ENCODE measurements around the gene MAP1B. TPM values are rescaled to one million over a fixed set of nuclear protein-coding genes. Genes with fewer than 3 reads are reported as not detected.

Gene MAP1B
- polyA plus RNA-seq, 1 donor from 2014 or later, result 0.10 TPM

DNA sequence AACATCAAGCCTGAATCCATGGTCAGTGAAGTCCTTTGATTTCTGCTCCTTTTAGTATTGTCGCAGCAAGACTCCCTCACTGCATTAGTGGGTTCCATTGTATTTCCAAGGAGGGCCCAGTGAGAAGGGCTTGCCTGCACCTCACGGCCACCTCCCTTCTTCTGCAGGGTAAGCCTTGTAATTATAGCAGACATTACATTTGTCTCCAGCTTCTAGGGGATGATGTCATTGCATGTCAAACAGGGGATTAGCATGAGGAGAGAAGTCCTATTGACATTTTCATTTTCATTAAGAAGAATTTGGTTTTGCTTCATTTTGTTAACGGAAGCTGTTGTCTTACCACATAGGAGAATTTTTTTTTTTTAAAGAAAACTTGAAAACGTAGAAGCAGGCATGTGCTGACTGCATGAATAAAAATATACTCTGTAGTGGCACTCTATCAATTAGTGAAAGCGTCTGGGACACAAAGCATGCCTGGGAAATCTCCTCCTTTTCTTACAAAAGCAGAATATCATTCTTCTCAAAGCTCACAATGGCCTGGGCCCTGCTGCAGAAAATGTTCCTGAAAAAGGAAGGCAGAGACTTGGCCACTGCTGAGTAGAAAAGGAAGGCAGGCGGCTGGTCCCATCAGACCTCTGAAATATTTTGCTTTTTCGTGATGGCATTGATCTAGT, 27.1 kb downstream of the MAP1B start:
- Mint-ChIP-seq H3K9me3 (peaks cover 0 to 2% (median 0%) of the 10 kb centered on the region in 3 donors), H3K36me3 (no peaks in the 10 kb centered on the region), H3K27ac (no peak overlapping the region), H3K4me1 (peaks cover 0 to 4% (median 2%) of the 10 kb centered on the region in 3 donors), H3K27me3 (peaks cover 4% of the 10 kb centered on the region), H3K4me3 (no peak overlapping the region)

DNA sequence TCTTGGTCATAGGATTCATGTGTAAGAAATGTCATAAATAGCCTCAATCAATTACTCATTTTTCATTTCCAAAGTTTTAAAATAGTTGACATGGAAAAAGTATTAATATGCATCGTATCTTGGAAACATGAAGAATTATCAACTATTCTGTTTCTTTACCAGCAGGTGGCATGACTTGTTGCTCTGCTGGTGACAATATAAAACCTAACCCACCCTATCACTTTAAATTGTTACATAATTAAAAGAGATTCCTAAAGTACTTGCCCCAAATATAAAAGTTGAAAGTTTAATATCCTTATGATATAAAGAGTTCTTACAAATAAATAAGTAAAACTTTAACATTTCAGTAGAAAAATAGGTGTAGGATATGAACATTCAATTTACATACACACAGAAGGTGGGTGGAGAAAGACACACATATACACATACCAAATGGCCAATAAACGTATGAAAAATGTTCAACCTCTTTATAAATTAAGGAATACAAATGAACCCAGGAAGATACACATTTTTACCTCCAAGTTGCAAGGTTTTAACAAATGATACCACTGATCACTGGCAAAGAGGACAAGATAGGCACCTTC, 30.6 kb downstream of the MAP1B start:
- H3K36me3 Mint-ChIP-seq, result no peaks in the 10 kb centered on the region
- H3K9me3 Mint-ChIP-seq, result no peaks in the 10 kb centered on the region
- no peak overlapping the region for H3K27ac Mint-ChIP-seq
- no peak overlapping the region for H3K4me3 Mint-ChIP-seq
- H3K27me3 Mint-ChIP-seq, result no peaks in the 10 kb centered on the region
- peaks cover 0 to 4% (median 2%) of the 10 kb centered on the region in 3 donors for H3K4me1 Mint-ChIP-seq

DNA sequence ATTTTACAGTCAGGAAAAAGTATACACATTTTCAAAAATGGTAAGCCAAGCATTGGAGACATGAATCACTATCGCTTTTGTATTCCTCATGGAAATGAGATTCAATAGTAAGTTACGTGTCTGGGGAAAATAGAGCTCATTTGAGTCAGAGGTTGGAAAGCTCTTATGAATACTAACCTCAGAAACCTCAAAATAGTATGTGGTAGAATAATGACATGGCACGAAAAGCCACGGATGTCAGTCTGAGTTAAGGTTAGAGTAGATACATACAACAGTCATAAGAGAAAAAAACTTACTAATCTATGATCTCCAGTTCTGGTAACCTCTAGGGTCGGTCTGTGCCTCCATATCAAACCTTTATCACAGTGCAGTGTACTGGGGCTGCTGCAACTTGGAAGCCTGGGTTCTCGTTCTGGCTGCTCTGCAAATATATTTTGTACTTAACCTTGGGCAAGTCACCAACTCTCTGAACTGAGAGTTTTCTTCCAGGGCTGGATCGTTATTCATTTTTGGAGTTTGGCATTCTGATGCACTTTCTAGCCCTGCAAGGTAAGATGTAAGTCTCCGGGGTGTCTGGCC, 31.8 kb downstream of the MAP1B start:
- H3K36me3 Mint-ChIP-seq, result no peaks in the 10 kb centered on the region
- no peak overlapping the region for H3K4me3 Mint-ChIP-seq
- H3K27ac Mint-ChIP-seq, result peak overlapping the region in 1 of 3 donors; percentile 52
- H3K27me3 Mint-ChIP-seq, result no peaks in the 10 kb centered on the region
- no peaks in the 10 kb centered on the region for H3K9me3 Mint-ChIP-seq
- H3K4me1 Mint-ChIP-seq, result peaks cover 0 to 4% (median 2%) of the 10 kb centered on the region in 3 donors

DNA sequence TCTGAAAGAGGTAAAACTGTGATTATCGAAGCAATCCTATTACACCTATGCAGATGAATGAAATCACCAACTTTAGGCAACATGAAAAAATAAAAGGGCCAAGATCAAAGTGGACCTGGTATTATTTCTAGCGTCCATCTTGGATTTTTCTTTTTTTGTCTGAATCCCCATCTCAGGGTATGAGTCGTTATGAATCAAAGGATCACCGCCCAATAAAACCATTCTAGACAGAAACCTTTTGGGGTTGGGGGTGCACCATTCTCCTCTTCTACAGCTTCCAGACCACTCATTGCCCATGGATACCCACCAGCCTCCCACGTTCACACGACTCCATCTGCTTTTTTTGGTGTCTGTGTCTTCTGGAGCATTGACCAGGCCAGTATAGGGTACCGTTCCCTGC, 33.4 kb downstream of the MAP1B start:
- H3K4me3 Mint-ChIP-seq, result no peak overlapping the region
- no peaks in the 10 kb centered on the region for H3K9me3 Mint-ChIP-seq
- H3K4me1 Mint-ChIP-seq, result peaks cover 0 to 4% (median 2%) of the 10 kb centered on the region in 3 donors
- H3K27ac Mint-ChIP-seq, result no peak overlapping the region
- no peaks in the 10 kb centered on the region for H3K27me3 Mint-ChIP-seq
- H3K36me3 Mint-ChIP-seq, result no peaks in the 10 kb centered on the region

DNA sequence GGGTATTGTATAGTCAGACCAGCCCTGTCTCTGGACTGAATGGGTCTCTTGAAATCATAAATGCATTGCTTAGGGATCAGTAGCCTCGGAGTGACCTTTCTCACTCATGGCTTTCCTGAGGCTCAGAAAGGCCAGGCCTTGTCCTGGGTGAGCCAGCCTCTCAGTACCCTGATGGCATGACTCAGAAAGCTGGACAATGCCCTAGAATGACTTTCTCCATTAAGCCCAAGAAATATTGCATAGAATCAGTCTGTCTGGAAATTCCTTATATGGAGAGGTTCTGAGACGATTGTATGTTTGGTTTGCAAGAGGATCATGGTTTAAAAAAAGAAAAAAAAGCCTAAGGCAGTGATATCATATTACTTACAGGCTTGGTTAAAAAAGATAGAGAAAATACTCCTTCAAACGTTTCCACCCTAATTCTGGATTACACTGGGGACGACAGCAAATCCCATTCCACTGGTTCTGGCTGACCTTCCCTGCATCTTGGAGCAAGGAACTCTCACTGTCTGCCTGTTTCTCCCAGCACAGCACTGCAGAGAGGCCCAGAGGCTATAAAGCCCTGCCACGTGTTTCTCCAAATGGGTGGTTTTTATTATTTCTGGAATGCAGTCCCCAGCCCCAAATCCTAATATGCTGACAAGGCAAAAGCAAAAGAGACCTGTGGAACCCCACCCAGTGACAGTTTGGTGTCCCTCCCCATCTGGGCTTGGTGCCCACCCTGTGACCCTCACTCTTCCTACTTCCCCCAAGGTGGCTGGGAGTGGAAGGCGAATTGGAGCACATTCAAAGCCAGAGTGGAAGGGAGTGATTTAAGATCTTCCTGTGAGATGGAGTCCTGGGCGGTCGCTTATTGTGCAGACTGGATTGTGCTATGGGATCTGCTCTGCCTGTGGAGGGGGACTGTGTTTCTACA, 34.4 kb downstream of the MAP1B start:
- Mint-ChIP-seq H3K27me3 (no peaks in the 10 kb centered on the region), H3K9me3 (no peaks in the 10 kb centered on the region), H3K36me3 (no peaks in the 10 kb centered on the region), H3K4me1 (peaks cover 0 to 4% (median 2%) of the 10 kb centered on the region in 3 donors), H3K27ac (no peak overlapping the region), H3K4me3 (no peak overlapping the region)

DNA sequence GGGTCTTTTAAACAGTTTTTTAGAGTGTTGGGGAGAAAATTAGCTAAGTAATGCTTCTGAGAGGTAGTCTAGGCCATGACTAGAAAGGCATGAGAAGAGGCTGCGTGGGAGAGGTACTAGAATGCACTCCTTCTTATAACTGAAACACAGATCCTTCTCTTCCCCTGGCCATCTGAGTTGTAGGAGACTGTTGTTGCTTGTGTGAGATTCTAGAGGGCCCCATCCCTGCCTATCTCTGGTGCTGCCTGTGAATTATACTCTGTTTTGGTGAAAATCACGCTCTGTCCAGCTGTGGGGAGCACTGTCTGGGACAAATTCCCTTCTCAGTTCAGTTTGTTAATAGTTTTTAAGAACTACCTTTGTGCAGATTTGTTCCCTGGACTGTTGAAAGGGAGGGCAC, 37.5 kb downstream of the MAP1B start:
- Mint-ChIP-seq H3K36me3 (no peaks in the 10 kb centered on the region), H3K9me3 (no peaks in the 10 kb centered on the region), H3K4me1 (no peaks in the 10 kb centered on the region), H3K4me3 (no peak overlapping the region), H3K27me3 (peaks cover 3% of the 10 kb centered on the region), H3K27ac (no peak overlapping the region)

DNA sequence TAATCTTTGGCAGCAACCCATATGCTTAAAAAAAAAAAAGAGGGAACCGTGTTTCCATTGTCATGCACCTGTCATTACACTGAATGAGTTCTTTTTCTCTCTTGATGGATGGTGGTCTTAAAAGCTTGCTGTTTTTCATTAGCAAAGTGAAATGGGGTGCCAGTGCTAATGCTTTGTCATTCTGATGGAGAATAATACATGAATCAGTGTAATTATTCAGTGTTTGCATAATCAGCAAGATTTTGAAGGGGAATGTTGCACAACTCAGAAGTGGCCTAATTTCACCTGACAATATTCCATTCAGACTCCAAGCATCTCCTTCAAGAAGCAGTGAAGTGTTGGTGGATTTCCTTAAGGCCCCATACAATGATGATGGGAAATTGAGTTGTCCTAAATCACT, 38.1 kb downstream of the MAP1B start:
- no peaks in the 10 kb centered on the region for H3K9me3 Mint-ChIP-seq
- H3K27ac Mint-ChIP-seq, result no peak overlapping the region
- no peak overlapping the region for H3K4me3 Mint-ChIP-seq
- no peaks in the 10 kb centered on the region for H3K36me3 Mint-ChIP-seq
- H3K4me1 Mint-ChIP-seq, result no peaks in the 10 kb centered on the region
- H3K27me3 Mint-ChIP-seq, result peaks cover 3% of the 10 kb centered on the region

DNA sequence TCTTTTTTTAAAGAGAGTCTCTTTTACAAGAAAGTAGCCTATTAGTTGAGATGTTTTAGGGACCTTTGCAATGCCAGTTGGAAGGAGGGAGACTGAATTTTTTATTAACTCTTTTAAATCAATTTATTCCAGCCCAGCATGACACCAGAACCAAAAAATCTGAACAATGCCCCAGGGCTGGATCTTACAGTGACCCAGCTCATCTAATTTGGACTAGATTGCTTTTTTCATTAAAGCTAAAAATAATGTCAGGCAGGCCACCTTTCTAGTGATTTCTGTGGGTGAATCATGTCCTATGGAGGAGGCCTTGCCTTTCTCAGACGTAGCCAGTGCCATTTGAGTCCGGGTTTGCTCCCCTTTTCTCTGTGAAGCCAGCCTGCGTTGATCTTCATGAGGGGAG, 38.8 kb downstream of the MAP1B start:
- no peak overlapping the region for H3K4me3 Mint-ChIP-seq
- H3K36me3 Mint-ChIP-seq, result no peaks in the 10 kb centered on the region
- H3K9me3 Mint-ChIP-seq, result no peaks in the 10 kb centered on the region
- H3K27me3 Mint-ChIP-seq, result peaks cover 3% of the 10 kb centered on the region
- H3K27ac Mint-ChIP-seq, result no peak overlapping the region
- no peaks in the 10 kb centered on the region for H3K4me1 Mint-ChIP-seq

DNA sequence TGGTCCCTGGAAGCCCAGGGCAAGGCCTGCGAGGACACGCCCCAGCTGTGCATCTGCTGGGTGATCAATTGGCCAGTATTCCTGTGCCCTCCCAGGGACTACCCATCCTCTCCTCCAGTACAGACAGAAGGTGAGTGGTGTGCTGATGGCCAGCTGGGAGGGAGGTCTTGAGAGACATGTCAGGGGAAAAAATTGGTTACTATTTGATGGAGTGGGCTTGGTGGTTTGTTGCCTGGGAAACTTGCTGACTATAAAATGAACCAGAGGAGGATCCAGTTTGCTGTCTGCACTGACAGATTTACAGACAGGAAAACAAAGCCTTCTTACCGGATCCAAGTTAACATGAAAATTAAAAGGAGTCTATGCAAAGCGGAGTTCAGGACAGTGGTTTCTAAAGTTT, 40.3 kb downstream of the MAP1B start:
- H3K36me3 Mint-ChIP-seq, result no peaks in the 10 kb centered on the region
- no peaks in the 10 kb centered on the region for H3K4me1 Mint-ChIP-seq
- H3K4me3 Mint-ChIP-seq, result no peak overlapping the region
- H3K27ac Mint-ChIP-seq, result no peak overlapping the region
- no peaks in the 10 kb centered on the region for H3K9me3 Mint-ChIP-seq
- H3K27me3 Mint-ChIP-seq, result peaks cover 3% of the 10 kb centered on the region

DNA sequence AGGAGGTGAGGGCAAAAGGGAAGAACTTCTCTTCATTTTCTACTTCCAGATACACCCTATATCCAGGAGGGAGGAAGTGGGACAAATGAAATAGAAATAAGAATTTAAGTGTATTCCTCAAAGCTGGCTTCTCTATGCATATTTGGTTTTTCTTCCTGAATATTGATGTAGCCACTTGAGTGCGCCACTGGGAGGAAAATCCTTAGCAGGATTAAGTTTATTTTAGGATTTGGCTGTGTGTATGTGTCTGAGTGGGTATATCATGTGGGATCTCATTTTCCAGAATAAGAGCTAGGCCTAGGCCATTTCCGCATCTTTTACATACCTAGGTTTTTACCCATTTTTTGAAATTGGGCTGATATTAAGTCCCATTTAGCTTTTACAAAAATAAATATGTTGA, 42.5 kb downstream of the MAP1B start:
- H3K4me3 Mint-ChIP-seq, result no peak overlapping the region
- no peaks in the 10 kb centered on the region for H3K4me1 Mint-ChIP-seq
- H3K27me3 Mint-ChIP-seq, result peaks cover 3% of the 10 kb centered on the region
- no peak overlapping the region for H3K27ac Mint-ChIP-seq
- H3K36me3 Mint-ChIP-seq, result no peaks in the 10 kb centered on the region
- H3K9me3 Mint-ChIP-seq, result no peaks in the 10 kb centered on the region

DNA sequence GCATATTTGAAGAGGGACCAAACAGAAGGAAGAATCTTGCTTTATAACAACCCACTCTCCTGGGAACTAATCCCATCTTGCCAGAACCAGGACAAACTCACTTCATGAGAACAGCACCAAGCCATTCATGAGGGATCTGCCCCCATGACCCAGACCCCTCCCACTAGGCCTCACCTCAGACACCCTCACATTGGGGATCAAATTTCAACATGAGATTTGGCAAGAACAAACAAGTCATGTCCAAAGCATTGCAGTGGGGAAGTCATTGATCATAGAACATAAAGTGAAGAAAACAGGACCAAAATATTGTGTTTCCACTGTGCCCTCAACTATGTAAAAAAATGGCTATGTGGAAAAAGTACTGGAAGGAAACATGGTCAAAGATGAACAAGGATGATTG, 43.9 kb downstream of the MAP1B start:
- Mint-ChIP-seq H3K27ac (no peak overlapping the region), H3K4me3 (no peak overlapping the region), H3K4me1 (no peaks in the 10 kb centered on the region), H3K9me3 (no peaks in the 10 kb centered on the region), H3K36me3 (no peaks in the 10 kb centered on the region), H3K27me3 (peaks cover 3% of the 10 kb centered on the region)

DNA sequence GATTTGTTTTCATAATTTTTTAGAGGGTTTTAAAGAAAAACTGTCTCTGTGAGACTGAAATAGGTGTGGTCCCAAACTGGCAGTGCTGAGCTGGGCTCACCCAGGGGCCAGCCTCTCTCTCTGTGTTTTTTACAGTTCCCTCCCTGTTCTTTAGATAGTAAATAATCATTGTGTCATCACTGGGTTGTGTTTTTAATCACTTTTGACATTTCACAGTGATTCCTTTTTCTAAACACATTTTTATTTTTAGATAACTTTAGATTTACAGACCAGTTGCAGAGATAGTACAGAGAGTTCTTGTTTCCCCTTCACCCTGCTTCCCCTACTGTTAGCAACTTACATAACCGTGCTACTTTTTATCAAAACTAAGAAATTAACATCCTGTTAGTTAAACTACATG, 44.4 kb downstream of the MAP1B start:
- H3K27me3 Mint-ChIP-seq, result peaks cover 3% of the 10 kb centered on the region
- no peaks in the 10 kb centered on the region for H3K9me3 Mint-ChIP-seq
- no peaks in the 10 kb centered on the region for H3K4me1 Mint-ChIP-seq
- H3K4me3 Mint-ChIP-seq, result no peak overlapping the region
- H3K36me3 Mint-ChIP-seq, result no peaks in the 10 kb centered on the region
- H3K27ac Mint-ChIP-seq, result no peak overlapping the region

DNA sequence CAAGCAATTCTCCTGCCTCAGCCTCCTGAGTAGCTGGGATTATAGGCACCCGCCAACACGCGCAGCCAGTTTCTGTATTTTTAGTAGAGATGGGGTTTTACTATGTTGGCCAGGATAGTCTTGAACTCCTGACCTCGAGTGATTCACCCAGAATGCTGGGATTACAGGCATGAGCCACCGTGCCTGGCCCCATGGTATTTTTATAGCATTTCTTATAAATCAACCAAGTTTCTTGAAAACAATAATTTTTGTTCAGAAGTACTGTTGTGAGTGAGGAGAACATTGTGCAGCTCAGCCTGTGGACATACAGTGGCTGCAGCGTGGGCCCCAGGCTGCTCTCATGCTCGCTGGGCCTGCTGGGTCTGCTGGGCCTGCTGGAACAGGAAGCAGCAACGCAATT, 45.3 kb downstream of the MAP1B start:
- peaks cover 5% of the 10 kb centered on the region for H3K27me3 Mint-ChIP-seq
- H3K27ac Mint-ChIP-seq, result no peak overlapping the region

DNA sequence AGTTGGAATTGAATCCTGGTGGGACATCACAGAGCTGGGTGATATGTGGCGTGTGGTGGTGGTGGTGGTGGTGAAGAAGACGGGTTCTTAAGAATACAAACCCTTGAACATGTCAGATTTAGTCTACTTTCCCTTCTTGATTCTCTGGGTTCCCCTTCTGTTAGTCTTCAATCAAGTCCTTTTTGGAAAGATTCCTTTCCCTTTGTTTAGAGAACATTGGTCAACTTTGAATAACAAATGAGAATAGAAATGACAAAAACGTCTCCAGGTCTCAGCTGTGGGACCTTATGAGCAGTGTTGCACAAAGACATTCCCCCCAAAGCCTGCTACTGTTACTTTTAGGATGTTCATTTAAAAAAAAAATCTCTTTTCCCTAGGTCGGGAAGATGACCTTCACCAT, 46.3 kb downstream of the MAP1B start:
- no peaks in the 10 kb centered on the region for H3K36me3 Mint-ChIP-seq
- no peak overlapping the region for H3K4me3 Mint-ChIP-seq
- peaks cover 4% of the 10 kb centered on the region for H3K27me3 Mint-ChIP-seq
- H3K9me3 Mint-ChIP-seq, result no peaks in the 10 kb centered on the region
- H3K27ac Mint-ChIP-seq, result no peak overlapping the region
- no peaks in the 10 kb centered on the region for H3K4me1 Mint-ChIP-seq

More for the DNA sequence above, 45.3 kb downstream of the MAP1B start:
- H3K36me3 Mint-ChIP-seq, result no peaks in the 10 kb centered on the region
- H3K4me3 Mint-ChIP-seq, result no peak overlapping the region
- H3K9me3 Mint-ChIP-seq, result no peaks in the 10 kb centered on the region
- H3K4me1 Mint-ChIP-seq, result no peaks in the 10 kb centered on the region

DNA sequence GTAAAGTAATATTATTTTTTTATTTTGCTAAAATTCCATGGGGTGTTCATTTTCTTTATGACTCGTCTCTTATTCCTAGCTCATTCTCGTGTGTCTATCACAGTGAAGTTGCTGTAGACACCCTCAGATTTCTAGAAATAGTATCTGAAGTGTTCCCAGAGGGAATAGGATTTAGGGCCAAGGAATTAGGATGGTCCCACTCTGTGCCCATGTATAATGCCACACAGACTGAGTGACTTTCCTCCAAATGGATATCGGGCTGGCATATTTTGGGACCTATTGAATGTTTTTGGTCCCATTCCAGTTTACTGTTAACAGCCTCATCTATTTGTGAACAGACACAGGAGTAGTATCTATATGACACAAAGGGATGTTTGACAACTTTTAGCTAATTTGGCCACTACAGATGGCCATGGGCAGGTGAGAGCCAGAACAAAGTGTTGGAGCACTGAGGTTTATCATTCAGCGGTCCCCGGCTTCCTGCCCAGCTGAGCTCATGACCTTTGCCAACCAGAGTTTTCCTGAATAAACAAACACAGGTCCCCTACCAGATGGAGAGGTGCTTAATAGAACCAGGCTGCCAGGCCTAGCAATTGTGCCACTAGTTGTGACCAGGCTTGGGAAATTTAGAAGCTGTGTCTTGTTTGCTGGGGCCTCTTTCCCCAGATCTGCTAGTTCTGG, 46.9 kb downstream of the MAP1B start:
- peaks cover 2% of the 10 kb centered on the region for H3K27me3 Mint-ChIP-seq
- H3K4me1 Mint-ChIP-seq, result no peaks in the 10 kb centered on the region
- H3K4me3 Mint-ChIP-seq, result no peak overlapping the region
- no peak overlapping the region for H3K27ac Mint-ChIP-seq
- H3K9me3 Mint-ChIP-seq, result no peaks in the 10 kb centered on the region
- no peaks in the 10 kb centered on the region for H3K36me3 Mint-ChIP-seq
